NCI-H345 treated with DMSO at 0.1 percent for 48 hours (cell line): ENCODE results near the gene BMPR1B.
"Not testable (repeated sequence)": the region's sequence is repeated elsewhere in the genome, so short reads cannot be mapped to it uniquely, and the experiment has no call there.

Experiments used
- DNase-seq: peaks from one replicate; lab custom pipeline; 2025; ENCODE audit not compliant: unreplicated experiment; lab: John Stamatoyannopoulos, UW

Gene BMPR1B

GRCh38 chr4:94831607-94832006 lies 73.9 kb downstream of the BMPR1B start:
- DNase-seq = peak; percentile 2

GRCh38 chr4:94832329-94832728 lies 74.6 kb downstream of the BMPR1B start:
- DNase-seq = not testable (repeated sequence)

- no peak for DNase-seq
Observed at GRCh38 chr4:94833394-94833793, 75.6 kb downstream of the BMPR1B start.

- no peak for DNase-seq
Observed at GRCh38 chr4:94834501-94834900, 76.7 kb downstream of the BMPR1B start.

- not testable (repeated sequence) for DNase-seq
Observed at GRCh38 chr4:94841166-94841863, 83.6 kb downstream of the BMPR1B start.

- DNase-seq = no peak
Observed at GRCh38 chr4:94841864-94842221, 84.1 kb downstream of the BMPR1B start.

- no peak for DNase-seq
Observed at GRCh38 chr4:94843216-94843615, 85.5 kb downstream of the BMPR1B start.

- DNase-seq = no peak
Observed at GRCh38 chr4:94848326-94848725, 90.6 kb downstream of the BMPR1B start.

GRCh38 chr4:94849901-94850300 lies 92.1 kb downstream of the BMPR1B start:
- DNase-seq = no peak

- DNase-seq = no peak
Observed at GRCh38 chr4:94852616-94853015, 94.9 kb downstream of the BMPR1B start.

- no peak for DNase-seq
Observed at GRCh38 chr4:94856030-94856429, 98.3 kb downstream of the BMPR1B start.

- DNase-seq = no peak
Observed at GRCh38 chr4:94870146-94870545, 112.4 kb downstream of the BMPR1B start.

- DNase-seq = no peak
Observed at GRCh38 chr4:94871644-94872305, 114.0 kb downstream of the BMPR1B start.

- DNase-seq = no peak
Observed at GRCh38 chr4:94877973-94878372, 120.2 kb downstream of the BMPR1B start.

- no peak for DNase-seq
Observed at GRCh38 chr4:94880956-94881355, 123.2 kb downstream of the BMPR1B start.

GRCh38 chr4:94882756-94883155 lies 125.0 kb downstream of the BMPR1B start:
- DNase-seq = no peak

- no peak for DNase-seq
Observed at GRCh38 chr4:94887027-94887426, 129.3 kb downstream of the BMPR1B start.

GRCh38 chr4:94889523-94889922 lies 131.8 kb downstream of the BMPR1B start:
- no peak for DNase-seq

GRCh38 chr4:94889946-94890345 lies 132.2 kb downstream of the BMPR1B start:
- no peak for DNase-seq

- no peak for DNase-seq
Observed at GRCh38 chr4:94890579-94890978, 132.8 kb downstream of the BMPR1B start.

- DNase-seq = no peak
Observed at GRCh38 chr4:94892051-94892450, 134.3 kb downstream of the BMPR1B start.

GRCh38 chr4:94895081-94895480 lies 137.3 kb downstream of the BMPR1B start:
- DNase-seq = no peak

GRCh38 chr4:94897023-94897422 lies 139.3 kb downstream of the BMPR1B start:
- DNase-seq = no peak
